COR-L47 (cell line): ENCODE data around the gene MRPS15.
"Not testable (repeated sequence)": the region's sequence is repeated elsewhere in the genome, so short reads cannot be mapped to it uniquely, and the experiment has no call there.

ENCODE experiments used
- DNase-seq: peaks from one replicate; lab custom pipeline; 2025; lab: John Stamatoyannopoulos, UW

MRPS15 gene

DNA sequence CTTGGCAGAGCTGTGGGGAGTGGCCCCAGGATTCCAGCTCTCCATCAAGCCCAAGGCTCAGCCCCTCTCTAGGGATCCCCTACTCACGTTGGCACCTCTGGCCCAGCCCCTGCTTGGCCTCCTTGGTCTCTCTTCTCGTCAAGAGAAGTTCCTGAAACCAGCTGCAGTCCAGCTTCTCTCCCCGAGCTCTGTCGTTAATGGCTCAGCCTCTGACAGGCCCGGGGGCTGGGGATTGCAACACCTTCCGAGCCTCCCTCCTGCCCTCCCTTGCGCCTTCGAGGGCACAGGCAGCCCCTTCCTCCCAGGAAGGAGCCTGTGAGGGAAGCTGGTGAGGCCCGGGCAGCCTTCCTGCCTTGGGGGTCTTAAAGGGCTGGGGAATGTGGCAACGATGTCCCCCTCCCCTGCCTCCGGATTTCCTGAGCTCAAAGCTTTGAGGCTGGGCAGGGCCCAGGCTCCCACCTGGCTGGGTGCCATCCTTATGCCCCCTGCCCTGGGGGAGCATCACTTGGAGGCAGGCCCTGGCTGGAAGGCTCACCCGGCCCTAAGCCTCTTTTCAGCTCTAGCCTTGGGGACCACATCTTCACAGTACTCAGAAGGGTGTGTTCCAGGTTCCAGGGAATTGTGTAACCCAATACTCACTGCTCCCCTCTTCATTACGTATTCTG is 18.7 kb upstream of the MRPS15 start, which contains the start of gene CSF3R:
Gene CSF3R, minus strand, starts transcription at position 190 of the 665 bp plus-strand sequence. CDS start 3,417 bp downstream, outside the sequence.
- DNase-seq, result no peak

DNA sequence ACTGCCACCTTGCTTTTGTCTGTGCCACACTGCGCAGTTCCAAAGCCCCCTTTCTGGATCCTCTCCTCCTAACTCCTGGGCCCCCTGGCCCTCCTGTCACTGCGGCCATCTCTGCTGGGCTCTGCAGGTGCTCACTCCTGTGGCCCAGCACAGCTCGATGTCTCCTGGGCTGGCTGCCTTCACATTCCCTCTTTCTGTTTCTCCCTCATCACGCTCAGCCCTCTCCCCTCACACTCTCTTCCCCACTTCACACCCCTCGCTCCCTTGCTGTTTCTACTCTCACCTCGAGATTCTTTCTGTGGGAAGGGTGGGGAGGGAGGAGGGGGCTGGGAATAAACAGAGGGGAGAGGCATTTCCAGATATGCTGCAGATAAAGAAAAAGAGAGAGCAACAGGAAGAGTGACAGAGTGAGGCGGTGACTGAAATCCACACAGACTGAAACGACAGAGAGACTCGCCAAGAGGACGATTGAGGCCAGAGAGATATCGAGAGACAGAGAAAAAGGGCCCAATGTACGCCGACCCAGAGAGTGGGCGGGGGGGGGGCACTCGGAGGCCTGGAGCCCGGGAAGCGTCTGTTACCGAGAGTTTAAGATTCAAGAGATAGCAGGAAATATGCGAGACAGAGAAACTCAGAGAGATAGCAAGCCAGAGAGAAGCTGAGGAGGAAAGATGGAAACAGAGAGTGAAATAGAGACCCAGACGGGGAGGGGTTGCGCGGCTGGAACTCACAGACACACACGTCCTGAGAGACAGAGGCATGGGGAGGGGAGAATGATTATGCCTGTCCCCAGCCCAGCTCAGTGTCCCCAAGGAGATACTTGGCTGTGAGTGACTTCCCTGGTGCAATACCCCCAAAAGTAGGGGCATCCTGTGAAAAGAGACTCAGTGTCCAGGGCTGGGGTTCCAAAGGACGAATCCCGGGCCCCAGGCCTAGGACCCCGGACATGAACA is 17.9 kb upstream of the MRPS15 start:
- no peak for DNase-seq

DNA sequence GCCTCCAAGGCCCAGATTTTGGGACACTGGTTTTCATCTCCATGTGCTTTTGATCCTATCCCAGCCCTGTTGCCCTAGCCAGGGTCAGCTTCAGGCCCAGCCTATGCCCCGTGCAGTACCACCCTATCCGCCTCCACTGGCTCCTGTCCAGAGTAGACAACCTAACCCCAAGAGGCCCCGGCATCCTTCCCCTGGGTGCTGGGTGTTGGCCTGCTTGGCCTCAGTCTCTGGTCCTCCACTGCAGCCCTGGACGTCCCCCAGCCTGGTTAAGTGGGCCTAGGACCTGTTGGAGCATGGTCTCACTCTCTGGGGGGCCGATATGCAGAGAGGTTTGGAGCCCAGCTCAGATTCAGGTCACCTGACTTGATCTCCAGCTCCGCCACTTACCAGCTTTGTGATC is 16.9 kb upstream of the MRPS15 start:
- no peak for DNase-seq

DNA sequence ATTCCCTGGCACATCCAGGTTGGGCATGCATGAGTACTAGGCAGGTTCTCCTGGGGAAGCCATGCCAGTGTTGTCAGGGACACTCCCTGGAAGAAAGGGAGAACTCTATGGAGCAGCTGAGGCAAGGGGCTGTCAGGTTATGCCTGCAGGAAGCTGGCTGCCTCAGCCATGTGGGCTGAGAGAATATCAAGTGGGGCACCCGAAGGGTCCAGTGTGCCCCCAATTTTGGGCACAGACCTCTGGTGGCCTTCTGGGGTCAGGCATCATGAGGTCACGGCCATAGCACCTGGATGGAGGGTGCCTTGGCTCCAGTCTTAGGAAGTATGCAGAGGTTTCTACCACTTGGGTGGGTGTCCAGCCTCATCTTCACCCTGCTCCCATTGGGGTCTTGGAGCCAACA is 16.0 kb upstream of the MRPS15 start:
- DNase-seq, result no peak

GRCh38 chr1:36479505-36480051 is 15.4 kb upstream of the MRPS15 start:
- DNase-seq, result no peak

DNA sequence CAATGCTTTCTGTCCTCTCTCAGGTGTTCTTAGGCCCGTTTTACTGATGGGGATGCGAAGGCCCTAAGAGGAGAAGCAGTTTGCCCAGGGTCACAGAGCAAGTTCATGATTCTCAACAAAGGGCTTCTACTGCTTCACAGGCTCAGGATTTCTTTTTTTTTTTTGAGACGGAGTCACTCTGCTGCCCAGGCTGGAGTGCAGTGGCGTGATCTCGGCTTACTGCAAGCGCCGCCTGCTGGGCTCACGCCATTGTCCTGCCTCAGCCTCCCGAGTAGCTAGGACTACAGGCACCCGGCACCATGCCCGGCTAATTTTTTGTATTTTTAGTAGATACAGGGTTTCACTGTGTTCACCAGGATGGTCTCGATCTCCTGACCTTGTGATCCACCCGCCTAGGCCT is 13.4 kb upstream of the MRPS15 start:
- DNase-seq, result not testable (repeated sequence)

DNA sequence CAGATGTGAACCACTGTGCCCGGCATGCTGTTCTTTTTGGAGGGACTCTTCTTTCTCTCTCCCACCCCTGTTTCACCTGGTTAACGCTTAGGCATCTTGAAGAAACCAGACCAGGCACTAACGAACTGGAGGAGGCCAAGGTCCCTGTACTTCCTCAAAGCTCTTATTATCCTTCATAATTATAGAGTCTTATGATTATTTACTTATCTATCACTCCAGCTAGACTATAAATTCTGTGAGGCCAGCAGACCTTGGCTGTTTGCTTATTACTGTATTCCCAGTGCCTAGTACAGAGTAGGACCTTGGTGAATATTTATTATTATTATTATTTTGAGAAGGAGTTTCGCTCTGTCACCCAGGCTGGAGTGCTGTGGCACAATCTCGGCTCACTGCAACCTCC is 12.8 kb upstream of the MRPS15 start:
- no peak for DNase-seq

GRCh38 chr1:36475910-36476604 is 11.9 kb upstream of the MRPS15 start:
- no peak for DNase-seq

DNA sequence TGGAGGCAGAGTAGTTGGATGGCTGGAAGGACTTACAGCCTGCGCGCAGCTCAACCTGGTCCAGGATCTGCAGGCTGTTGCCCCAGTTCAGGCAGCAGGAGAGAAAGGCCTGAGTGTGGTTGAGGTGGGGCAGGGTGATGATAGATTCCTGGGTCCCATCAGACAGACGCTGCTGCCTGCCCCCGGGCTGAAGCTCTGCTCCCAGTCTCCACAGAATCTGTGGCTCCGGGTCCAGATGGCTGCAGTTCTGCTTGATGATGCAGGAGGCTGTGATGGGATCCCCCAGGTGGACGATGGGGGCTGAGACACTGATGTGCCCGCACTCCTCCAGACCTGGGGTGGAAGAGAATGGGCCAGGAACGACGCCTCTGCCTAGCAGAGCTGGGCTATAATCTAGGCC is 11.2 kb upstream of the MRPS15 start:
- DNase-seq, result no peak

DNA sequence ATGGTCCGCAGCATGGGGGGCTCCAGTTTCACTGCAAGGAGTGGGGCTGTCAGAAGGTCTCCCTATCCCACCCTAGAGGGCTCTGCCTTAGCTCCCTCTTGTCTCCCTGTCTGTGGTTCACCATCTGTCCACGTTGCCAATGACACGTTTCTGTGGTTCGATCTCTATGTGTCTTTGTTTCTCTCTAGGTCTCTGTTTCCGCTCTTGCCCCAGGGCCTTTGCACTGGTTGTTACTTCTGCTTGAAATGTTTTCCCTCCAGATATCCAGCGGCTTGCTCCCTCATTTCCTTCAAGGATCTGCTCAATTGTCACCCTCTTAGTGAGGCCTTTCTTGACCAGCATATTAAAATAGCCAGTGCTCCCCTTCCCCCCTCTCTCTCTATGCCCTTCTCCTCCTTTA is 8.5 kb upstream of the MRPS15 start:
- no peak for DNase-seq

GRCh38 chr1:36471830-36472641 is 7.9 kb upstream of the MRPS15 start:
- DNase-seq, result no peak

- DNase-seq, result no peak
Observed at GRCh38 chr1:36469163-36469562, 5.0 kb upstream of the MRPS15 start.

DNA sequence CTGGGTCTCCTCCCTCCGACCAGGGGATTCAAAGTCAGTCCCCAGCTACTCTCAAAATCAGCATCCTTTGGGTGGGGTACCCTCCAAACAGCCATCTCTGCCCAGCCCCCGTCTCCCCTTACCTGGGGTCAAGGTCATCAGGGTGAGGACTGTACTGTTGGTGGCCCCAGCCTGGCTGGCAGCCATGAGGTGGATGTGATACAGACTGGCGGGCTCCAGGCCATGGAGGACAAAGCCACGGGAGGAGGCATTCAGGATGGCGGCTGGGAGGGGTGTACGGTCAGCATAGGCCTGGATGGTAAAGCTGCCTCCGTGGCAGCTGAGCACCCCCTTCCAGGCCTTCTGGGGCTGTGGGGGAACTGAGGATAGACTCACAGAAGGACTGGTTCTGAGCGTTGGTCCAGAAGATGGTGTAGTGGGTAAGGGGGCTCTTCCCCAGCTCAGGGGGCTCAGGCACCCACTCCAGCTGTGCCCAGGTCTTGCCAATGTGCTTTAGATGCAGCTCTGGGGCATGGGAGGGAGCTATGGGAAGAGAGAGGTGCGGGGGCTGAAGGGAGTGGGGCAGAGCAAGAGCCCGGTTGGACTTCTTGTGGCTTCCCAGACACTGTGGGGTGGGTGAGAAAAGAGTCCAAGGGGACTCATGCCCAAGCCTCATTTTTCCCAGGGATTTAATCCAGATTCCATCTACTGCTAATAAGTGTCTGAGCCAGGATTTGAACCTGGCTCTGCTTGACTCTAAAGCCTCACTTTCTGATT is 3.7 kb upstream of the MRPS15 start:
- DNase-seq, result no peak

GRCh38 chr1:36467027-36467410 is 2.8 kb upstream of the MRPS15 start:
- DNase-seq, result no peak

GRCh38 chr1:36466370-36467026 is 2.3 kb upstream of the MRPS15 start:
- DNase-seq, result no peak

- DNase-seq, result no peak
Observed at GRCh38 chr1:36465731-36466369, 1.7 kb upstream of the MRPS15 start.

GRCh38 chr1:36464605-36465393 is 615 bp upstream of the MRPS15 start:
- peak; percentile 59 for DNase-seq

DNA sequence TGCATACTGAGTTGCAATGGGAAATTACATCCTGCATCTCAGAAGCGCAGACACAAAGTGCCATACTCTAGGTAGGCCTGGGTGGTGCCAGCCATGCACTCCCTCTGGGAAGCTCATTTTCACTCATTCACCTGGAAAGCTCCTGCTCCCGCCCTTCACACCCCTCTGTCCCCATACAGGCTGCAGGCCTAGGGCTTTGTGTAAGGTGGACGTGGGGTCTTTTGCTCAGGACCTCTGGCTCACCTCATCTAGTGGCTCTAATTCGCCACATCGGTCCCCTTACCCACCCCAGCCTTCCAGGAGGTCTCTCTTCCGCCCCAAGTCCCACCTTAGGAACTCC is 751 bp downstream of the MRPS15 start:
- DNase-seq, result no peak

DNA sequence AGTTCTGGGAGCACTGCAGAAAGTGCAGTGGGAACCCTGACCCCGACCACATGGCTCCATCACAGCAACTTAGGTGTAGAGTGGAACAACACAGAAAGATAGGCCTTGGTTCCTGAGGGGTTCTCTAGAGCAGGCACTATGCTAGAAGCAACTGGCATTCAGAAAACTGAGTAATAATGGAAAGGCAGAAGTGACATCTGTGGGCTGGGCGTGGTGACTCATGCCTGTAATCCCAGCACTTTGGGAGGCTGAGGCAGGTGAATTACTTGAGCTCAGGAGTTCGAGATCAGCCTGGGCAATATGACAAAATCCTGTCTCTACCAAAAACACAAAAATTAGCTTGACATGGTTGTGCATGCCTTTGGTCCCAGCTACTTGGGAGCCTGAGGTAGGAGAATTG is 5.3 kb downstream of the MRPS15 start:
- DNase-seq, result no peak
